ENCODE data around the gene FKBP2. TPM values are rescaled to one million over a fixed set of nuclear protein-coding genes. Genes with fewer than 3 reads are reported as not detected.
"Not testable (repeated sequence)": the region's sequence is repeated elsewhere in the genome, so short reads cannot be mapped to it uniquely, and the experiment has no call there.

The FKBP2 gene
- total RNA-seq, 1 donor from 2014 or later, result 50.0 TPM

DNA sequence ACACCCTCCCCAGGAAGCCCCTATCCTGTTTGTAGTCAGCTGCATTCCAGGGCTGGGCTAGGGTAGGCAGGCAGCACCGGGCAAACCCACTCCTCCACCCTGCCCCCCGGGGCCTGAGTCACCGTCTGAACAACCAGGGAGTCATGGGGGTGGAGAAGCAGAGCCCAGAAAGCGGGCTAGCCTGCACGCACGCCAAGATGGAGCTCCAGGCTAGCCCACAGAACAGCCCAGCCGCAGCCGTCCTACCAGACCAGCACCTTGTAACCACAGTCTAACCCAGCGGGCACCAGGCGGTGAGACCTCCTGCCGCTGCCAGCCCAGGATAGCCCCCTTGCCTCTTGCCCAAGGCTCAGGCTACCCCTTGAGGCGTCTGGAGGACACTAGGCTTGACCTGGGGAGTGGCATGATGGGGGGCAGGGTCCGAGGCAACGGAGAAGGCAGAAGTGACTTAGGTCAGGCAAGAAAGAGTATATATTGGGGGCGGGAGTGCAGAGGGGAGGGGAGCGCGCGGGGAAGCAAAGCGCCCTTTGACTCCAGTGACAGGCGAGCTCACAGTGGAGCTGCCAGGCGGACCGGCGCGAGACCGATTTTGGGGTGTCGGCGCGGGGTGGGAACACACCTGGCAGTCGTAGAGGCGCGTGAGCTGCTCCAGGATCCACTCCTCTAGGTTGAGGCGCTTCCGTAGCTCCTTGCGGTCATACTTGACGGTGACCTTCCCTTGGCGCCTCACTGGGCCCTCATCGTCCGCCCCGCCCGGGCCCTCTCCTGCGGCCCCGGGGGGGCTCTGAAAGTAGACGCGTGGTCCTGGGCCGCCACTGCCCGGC is 5.1 kb downstream of the FKBP2 start:
- intact Hi-C loops (cut with micrococcal nuclease), result no loop called here
- ATAC-seq (no peak), DNase-seq (peak; percentile 80)

DNA sequence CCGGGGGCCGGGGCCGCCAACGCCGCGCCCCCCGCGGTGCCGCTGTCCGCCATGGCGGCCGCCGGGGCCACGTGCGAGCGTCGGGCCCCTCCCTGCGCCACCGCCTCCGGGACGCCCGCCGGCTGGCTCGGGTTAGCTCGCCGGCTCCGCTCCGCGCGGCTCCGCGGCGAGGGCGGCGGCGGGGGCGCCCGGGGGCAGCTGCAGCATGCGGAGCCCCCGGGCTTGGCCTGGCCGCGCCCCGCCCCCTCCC is 5.7 kb downstream of the FKBP2 start:
- intact Hi-C loops (cut with micrococcal nuclease); ATAC-seq: not testable (repeated sequence)
- DNase-seq, result peak; percentile 49

DNA sequence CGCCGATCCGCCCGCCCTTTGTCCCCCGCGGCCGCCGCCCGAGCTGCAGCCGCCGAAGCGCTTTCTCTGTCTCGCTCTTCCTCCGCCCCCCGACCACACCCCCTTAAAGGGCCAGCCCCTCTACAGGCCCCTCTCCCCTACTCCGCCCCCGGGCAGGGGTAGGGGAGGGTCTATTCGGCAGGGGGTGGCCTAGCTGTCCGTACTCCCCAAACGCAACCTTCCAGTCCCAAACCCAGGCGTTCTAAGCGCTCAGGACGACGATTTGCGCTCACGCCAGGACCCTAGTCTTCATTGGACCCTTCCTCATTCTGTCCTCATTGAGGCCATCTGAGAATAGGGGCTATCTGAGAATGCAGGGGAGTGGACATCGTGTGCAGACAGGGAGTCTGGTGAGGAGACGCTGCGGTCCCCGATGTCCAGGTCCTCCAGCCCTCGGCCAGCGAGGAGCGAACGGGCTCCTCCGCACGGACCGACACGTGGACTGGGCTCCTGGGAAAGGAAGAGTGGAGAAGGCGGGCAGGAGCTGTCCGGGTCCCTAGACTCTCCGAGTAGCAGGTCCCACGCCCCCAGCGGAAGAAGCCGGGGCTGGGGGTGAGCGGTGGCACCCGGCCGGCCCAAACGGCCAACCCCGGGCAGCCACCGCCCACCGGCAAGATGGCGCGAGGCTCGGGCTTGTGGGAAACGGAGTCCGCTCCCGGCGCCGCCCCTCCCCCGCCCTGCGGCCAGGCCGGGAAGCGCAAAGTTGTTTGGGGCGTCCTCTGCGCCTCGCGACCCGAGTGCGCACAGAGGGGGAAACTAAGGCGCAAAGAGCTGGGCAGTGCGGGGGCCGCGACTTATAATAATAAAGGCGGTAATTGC is 6.2 kb downstream of the FKBP2 start, which contains the start of gene PPP1R14B:
Gene PPP1R14B, minus strand, starts transcription at position 73 of the 858 bp plus-strand sequence. CDS start 270 bp downstream, outside the sequence.
- DNase-seq, result peak; percentile 96

DNA sequence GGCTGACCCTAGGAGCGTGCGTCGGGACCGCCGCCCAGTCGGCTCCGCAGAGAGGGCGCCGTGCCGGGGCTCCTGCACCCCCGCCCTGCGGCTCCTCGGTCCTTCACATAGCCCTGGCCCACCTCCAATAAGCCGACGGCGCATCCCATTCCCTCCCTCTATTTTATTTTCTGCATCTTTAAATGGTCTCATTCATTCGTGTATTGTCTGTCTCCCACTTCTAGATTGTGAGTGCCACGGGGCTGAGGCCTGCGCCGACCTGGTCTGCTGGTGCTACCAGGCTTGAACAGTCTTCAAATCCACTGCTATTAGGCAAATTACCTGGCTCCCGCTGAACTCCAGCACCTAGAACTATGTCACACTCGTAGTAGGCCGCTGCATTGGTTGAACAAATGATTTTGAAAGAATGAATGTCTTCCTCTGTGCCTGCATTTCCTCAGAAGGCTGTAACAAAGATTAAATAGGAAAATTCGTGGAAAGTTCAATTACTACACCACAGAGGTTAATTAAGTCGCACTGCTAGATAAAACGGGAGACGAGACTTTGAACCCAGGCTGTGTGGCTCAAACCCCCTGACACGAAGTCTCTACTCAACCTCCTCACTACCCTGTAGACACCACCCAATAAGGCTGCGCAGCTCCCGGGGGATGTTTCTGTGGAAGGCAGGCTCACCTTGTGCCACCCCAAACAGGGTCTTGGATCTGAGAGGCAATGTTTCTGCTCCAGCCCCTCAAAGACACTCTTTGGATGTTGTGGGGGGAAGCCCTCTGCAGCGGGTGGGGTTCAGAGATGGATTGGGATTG is 7.0 kb downstream of the FKBP2 start:
- intact Hi-C loops (cut with micrococcal nuclease), result no loop called here
- DNase-seq (no peak), ATAC-seq (peak; percentile 3)

More for the DNA sequence above, 6.2 kb downstream of the FKBP2 start, which contains the start of gene PPP1R14B:
- intact Hi-C loops (cut with micrococcal nuclease), result no loop called here
- ATAC-seq, result peak; percentile 76

DNA sequence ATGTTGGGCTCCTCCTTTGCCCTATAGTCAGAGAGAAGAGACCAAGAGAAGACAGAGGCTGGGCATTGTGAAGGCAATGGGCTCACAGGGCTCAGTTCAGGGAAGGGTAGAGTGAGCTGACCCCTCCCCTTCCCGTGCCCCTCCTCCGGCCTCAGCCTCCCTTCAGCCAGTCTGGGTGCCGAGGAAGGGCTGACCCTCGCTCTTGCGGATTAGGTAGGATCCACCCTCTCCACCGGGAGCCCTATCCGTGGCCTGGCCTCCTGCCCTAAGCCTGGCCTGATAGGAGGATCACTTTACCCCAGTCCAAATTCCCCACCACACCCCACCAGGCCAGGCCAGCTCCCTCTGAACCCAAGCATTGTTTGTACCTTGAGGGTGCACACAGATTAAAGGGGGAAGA is 7.7 kb downstream of the FKBP2 start:
- DNase-seq (no peak), ATAC-seq (no peak)
- intact Hi-C loops (cut with micrococcal nuclease), result no loop called here

DNA sequence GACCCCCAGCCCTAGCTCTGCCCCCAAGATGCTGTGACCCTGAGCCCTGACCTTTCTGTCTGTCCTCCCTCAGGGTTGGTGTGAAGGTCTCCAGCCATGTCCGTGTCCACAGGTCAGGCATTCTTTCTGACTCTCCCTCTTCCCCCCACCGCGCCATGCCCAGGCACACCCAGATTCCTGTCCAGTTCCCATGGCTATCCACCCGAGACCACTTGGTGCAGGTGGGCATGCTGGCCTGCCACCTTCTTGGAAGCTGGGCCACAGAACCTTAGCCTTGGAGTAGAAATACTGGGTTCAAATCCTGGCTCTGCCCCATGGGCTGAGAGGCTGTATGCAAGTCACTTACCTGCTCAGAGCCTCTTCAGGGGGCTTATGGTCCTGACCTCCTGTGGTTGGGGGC is 8.1 kb downstream of the FKBP2 start:
- DNase-seq, result no peak
- ATAC-seq, result no peak
- intact Hi-C loops (cut with micrococcal nuclease), result no loop called here

DNA sequence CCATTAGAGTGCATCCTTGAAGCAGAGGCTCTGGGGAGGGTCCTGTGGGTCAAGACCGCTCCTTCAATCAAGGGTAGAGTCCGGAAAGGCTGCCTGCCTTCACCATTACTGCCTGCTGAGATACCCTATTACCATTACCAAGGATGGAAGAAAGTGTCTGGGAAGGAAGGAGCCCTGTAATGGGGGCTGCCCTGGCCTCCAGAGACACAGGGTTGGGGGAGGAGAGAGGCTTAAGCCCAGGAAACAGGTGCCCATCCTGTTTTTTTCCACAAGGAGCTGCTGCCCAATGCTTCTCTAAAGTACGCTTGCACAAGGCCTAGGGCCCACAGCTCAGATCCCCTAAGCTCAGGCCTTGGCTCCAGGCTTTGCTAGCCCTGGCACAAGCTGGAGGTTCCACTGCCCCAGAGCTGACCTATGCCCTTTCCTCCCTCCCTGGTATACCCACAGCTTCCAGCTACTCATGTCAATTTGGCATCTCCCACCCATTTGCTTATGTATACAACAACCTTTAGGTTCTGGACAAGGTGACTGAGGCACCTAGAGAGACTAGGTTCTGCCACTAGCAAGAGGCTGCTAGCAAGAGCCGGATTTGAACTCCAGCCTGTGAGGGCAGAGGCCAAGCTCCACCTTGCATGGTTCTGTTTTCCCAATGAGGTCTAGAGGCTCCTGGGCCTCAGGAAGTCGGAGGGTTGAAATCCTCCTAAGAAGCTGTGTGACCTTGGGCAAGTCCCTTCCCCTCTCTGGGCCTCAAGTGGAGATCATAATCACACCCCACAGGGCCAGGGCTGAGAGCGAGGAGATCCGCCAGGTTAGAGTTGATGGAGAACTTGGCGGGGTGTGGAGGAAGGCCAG is 8.9 kb downstream of the FKBP2 start:
- no peak for ATAC-seq

DNA sequence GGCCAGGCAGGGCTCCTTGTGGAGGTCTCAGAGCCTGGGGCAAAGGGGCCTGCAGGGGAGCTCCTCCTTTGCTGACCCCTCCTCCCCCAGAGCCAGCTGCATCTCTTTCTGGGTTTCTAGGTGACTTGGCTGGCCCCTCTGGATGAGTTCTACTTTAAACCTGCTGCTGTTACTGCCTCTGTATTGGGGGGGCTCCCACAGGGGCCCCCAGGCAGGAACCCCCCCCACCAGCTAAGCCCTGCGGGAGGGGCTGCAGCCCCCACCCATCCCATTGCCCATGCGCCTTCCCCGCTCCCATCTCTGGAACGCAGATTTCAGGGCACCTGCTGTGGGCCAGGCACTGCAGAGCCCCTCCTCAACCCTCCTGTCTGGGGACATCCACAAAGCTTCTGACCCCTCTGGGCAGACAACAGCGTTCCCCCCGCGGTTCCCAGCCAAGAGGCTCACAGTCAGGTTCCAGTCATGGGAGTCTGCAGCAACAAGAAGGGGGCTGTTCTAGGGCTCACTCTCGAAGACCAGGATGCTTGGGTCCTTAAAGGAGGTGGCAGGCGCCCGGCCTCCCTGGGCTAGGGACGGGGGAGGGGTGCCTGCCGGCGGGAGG is 9.6 kb downstream of the FKBP2 start:
- intact Hi-C loops (cut with micrococcal nuclease), result no loop called here
- ATAC-seq (no peak), DNase-seq (no peak)

More for the DNA sequence above, 8.9 kb downstream of the FKBP2 start:
- DNase-seq, result no peak
- intact Hi-C loops (cut with micrococcal nuclease), result no loop called here

DNA sequence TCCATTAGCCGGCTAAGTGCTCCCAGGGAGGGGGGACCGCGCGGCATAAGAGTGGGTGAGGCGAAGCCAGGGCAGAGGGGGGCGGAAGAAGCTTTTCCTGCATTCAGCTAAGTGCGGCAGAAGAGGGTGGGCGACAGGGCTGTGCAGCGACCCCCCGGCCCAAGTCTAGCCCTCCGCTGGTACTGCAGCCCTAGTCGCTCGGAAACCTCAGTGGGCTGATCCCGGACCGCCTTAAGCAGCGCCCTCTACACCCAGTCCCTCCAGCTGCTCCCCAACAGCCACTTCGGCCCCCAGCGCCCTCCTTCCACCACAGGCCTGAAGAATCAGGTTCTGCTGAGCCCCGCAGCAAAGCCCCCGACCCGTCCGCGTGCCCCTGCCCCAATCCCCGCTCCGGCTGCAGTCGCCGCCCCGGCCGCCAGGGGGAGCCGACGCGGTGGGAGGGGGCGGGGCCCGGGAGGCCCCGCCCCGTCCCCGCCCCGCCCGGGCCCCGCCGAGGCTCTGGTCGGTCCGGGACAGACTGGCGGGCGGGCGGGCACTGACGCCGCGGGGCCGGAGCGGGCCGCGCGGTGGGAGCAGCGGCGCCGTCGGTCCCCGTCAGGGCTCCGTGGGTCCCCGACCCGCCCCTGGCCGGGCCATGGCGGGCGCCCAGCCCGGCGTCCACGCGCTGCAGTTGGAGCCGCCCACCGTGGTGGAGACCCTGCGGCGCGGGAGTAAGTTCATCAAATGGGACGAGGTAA is 10.3 kb downstream of the FKBP2 start, which contains the start of gene PLCB3:
Gene PLCB3, plus strand, starts transcription at position 515 of the 737 bp plus-strand sequence. Its CDS starts 120 bp downstream, at position 635.
- ATAC-seq (peak; percentile 60), DNase-seq (peak; percentile 79)
- intact Hi-C loops (cut with micrococcal nuclease), result no loop called here

DNA sequence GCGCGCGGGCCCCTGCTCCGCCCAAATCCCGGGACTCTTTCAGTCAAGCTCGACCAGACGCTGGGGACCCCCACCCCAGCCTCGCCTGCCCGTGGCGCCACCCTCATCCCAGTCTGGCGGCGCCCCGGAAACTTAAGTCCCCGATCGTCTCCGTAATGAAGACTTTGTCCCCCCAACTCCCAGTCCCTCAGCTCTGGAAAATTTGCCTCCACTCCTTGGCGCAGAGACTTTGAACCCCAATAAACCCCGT is 10.8 kb downstream of the FKBP2 start:
- DNase-seq, result no peak
- intact Hi-C loops (cut with micrococcal nuclease), result no loop called here
- ATAC-seq, result no peak

DNA sequence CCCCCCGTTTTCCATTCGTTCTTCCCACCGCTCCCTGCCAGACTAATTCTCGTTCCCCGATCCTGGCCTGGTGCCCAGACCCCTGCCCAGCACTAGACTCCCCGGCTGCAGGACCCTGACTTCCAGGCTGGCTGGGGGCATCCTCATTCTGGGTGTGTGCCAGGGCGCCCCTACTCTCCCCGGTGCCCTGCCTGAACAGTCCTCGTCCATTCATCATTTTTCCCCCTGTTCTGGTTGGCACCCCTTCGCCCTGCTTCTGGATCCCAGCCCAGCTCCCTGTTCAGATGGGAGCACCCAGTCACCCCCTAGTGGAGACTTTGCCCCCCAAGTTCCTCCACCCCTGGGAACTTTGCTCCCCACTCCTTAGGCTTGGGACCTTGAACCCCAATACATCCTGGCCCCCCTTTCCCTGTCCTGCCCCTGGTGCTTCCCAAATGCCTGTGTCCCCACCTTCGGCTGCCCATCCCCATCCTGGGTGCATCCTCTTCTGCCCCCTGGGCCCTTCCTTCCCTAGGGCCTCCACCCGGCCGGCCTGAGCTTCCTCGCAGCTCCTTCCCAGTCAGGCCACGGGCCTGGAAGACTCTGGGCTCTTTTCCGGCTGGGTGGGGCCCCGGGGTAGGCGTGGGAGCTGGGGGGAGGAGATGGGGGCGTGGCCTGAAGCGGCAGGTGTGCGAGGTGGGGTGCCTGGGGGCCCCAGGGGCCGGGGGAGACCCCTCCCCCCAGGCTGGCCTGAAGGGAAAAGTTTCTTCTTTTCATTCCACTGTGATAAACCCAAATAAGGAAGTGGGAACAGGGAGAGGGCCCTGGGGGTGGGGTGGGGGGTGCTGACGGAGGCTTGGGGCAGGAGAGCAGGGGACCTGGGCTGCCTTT is 11.3 kb downstream of the FKBP2 start:
- ATAC-seq, result peak; percentile 17
- intact Hi-C loops (cut with micrococcal nuclease), result no loop called here
- DNase-seq, result peak; percentile 68

DNA sequence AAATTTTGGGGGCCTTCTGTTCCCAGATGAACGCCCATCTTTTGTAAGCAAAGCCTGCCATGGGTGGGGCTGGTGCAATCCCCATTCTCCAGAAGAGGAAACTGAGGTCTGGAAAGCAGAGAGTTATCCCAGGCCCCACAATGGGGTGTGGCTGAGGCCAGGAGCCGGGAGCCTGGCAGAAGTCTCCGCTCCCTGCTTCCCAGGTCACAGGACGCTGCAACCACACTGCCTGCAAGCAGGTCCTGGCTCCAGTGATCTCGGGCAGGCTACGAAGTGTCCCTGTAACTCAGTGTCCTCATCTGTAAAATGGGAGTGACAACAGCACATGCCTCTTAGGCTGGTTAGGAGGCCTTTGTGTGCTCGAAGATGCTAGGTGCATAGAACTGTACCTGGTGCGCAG is 12.1 kb downstream of the FKBP2 start:
- DNase-seq, result no peak
- intact Hi-C loops (cut with micrococcal nuclease), result no loop called here
- no peak for ATAC-seq

DNA sequence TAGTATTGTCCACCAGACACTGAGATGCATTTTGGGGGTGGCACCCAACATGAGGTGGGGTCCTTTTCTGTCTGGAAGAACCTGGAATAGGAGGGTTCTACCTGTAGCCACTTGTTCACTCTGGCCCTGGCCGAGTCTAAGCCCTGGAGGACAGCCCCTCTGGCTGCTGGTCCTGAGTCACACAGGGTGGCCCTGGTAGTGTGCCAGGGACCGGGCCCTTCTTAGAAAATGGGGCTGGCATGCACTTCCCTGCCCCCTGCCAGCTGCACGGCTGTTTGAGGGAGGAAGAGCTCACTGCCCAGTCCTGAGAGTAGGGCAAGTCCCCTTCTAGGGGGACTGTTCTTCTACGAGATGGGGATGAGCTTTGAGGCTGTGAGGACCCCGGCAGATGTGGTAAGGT is 12.6 kb downstream of the FKBP2 start:
- ATAC-seq (peak; percentile 25), DNase-seq (peak; percentile 67)
- intact Hi-C loops (cut with micrococcal nuclease), result no loop called here

DNA sequence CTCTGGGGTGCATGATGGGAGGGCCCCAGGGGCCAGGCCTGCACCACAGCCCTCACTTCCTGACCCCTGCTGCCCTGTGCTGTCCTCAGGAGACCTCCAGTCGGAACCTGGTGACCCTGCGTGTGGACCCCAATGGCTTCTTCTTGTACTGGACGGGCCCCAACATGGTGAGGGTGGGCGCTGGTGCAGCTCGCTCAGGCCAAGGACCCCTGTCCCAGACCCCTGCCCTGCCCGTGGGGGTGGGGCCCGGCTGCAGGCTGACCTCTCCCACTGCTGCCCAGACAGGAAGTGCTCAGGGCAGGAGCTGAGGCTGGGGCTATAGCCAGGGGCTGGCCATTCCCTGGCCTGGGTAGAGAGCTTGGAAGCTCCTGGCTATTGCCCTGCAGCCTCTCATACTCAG is 13.4 kb downstream of the FKBP2 start:
- ATAC-seq, result no peak
- intact Hi-C loops (cut with micrococcal nuclease), result no loop called here
- DNase-seq, result no peak

DNA sequence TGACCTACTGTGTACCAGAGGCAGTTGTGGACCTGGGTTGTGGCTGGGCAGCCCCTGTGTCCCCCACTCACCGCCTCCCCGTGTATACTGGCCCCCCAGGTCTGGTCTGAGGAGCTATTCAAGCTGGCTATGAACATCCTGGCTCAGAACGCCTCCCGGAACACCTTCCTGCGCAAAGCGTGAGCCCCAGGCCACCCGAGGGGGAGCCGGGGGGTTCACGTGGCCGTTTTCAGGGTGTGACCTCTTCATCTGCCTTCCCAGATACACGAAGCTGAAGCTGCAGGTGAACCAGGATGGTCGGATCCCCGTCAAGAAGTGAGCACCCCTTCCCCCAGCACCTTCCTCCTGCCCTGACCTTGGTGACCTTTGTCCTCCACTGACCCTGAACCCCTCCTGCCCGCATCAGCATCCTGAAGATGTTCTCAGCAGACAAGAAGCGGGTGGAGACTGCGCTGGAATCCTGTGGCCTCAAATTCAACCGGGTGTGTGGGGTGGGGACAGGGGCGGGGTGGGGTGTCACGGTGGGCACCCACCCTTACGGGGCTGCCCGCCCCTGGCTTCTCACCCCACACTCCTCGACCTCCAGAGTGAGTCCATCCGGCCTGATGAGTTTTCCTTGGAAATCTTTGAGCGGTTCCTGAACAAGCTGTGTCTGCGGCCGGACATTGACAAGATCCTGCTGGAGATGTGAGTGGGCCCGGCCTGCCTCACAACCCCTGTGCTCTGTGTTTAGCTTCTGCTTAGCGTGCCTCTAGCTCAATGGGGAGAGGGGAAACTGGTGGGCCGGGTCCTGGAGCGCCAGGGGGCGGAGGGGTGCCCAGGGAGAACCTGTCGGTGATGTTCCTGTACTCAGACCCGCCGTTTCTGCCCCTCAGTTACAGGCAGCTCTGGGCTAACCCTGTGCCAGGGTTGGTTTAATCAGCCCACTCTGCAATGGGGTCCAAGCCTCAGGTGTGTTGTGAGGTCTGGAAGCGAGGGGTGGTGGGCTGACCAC is 14.5 kb downstream of the FKBP2 start:
- intact Hi-C loops (cut with micrococcal nuclease), result no loop called here
- ATAC-seq (no peak), DNase-seq (no peak)

DNA sequence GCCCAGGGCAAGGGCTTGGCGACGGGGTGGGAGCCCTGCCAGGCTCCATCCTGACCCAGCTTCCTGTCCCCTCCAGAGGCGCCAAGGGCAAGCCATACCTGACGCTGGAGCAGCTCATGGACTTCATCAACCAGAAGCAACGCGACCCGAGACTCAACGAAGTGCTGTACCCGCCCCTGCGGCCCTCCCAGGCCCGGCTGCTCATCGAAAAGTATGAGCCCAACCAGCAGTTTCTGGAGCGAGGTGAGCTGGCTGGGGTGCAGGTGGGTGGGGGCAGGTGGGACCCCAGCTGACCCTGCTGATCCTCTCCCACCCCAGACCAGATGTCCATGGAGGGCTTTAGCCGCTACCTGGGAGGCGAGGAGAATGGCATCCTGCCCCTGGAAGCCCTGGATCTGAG is 15.4 kb downstream of the FKBP2 start:
- DNase-seq, result no peak
- no peak for ATAC-seq
- intact Hi-C loops (cut with micrococcal nuclease), result no loop called here

All from left ventricle myocardium superior (tissue), 1 donor.